K562 treated with DMSO at 1 percent for 24 hours (cell line): Measurements from ENCODE around the gene FITM1. TPM values are rescaled to one million over a fixed set of nuclear protein-coding genes. Genes with fewer than 3 reads are reported as not detected.

Experiments used
- total RNA-seq: library from RNA; unstranded; fragments of 300-600 nt; gene quantifications from 2 replicates; pipeline ENCODE4 v1.2.3, GENCODE V29; 2022; ENCODE audit warnings: low read depth; ENCODE audit not compliant: insufficient read depth

Gene FITM1
- 0.50 TPM in 1 of 2 replicates, not detected in the other for total RNA-seq

GRCh38 chr14:24130380-24130716, at the start of gene FITM1:
Gene FITM1, plus strand, starts transcription at chr14:24130659. Its CDS starts 905 bp downstream, at chr14:24131564.

GRCh38 chr14:24093901-24094840, 36.3 kb upstream of the FITM1 start, which contains the start of gene PCK2:
Gene PCK2, plus strand, starts transcription at chr14:24094311. Its CDS starts 95 bp downstream, at chr14:24094406.

GRCh38 chr14:24114532-24115421, 15.7 kb upstream of the FITM1 start, which contains the start of the genes DCAF11 and NRL:
Gene DCAF11, plus strand, starts transcription at chr14:24114777. Its CDS starts 818 bp downstream, at chr14:24115595.
Gene NRL, minus strand, starts transcription at chr14:24114949. Its CDS starts 32,101 bp downstream, at chr14:24082848.

GRCh38 chr14:24135834-24136683, 5.6 kb downstream of the FITM1 start, which contains the start of gene PSME1:
Gene PSME1, plus strand, starts transcription at chr14:24136194. Its CDS starts 69 bp downstream, at chr14:24136263.

GRCh38 chr14:24141097-24141880, 10.8 kb downstream of the FITM1 start, which contains the start of gene EMC9:
Gene EMC9, minus strand, starts transcription at chr14:24141591. Its CDS starts 287 bp downstream, at chr14:24141304.

GRCh38 chr14:24146453-24146977, 16.1 kb downstream of the FITM1 start, which contains the start of gene PSME2:
Gene PSME2, minus strand, starts transcription at chr14:24146610. Its CDS starts 29 bp downstream, at chr14:24146581.

GRCh38 chr14:24146978-24147760, 16.7 kb downstream of the FITM1 start, which contains the start of gene RNF31:
Gene RNF31, plus strand, starts transcription at chr14:24147498. Its CDS starts 201 bp downstream, at chr14:24147699.

GRCh38 chr14:24160850-24161804, 30.7 kb downstream of the FITM1 start, which contains the start of gene IRF9:
Gene IRF9, plus strand, starts transcription at chr14:24161265. Its CDS starts 880 bp downstream, at chr14:24162145.

GRCh38 chr14:24171422-24172260, 41.2 kb downstream of the FITM1 start, which contains the start of gene REC8:
Gene REC8, plus strand, starts transcription at chr14:24172080. Its CDS starts 473 bp downstream, at chr14:24172553.

Other genes with a start within 250 kb of the FITM1 start
- gene DHRS4, start 176.9 kb upstream of the FITM1 start, total RNA-seq = 35.2 and 36.2 TPM in 2 replicates
- gene DHRS4L2, start 141.7 kb upstream of the FITM1 start, total RNA-seq = 12.8 and 14.9 TPM in 2 replicates
- gene CARMIL3, start 78.7 kb upstream of the FITM1 start, total RNA-seq = 0.16 TPM in 1 of 2 replicates, not detected in the other
- gene CPNE6, start 59.1 kb upstream of the FITM1 start, total RNA-seq = not detected in 2 replicates
- 150 and 160 TPM in 2 replicates for gene PCK2, start 36.3 kb upstream of the FITM1 start, total RNA-seq
- 52.3 and 59.5 TPM in 2 replicates for gene DCAF11, start 15.9 kb upstream of the FITM1 start, total RNA-seq
- 1.6 and 2.8 TPM in 2 replicates for gene NRL, start 15.7 kb upstream of the FITM1 start, total RNA-seq
- 169 and 181 TPM in 2 replicates for gene PSME1, start 5.5 kb downstream of the FITM1 start, total RNA-seq
- gene EMC9, start 10.9 kb downstream of the FITM1 start, total RNA-seq = 55.6 TPM in 2 replicates
- 119 and 129 TPM in 2 replicates for gene PSME2, start 16.0 kb downstream of the FITM1 start, total RNA-seq
- gene RNF31, start 16.8 kb downstream of the FITM1 start, total RNA-seq = 34.5 and 41.7 TPM in 2 replicates
- gene IRF9, start 30.6 kb downstream of the FITM1 start, total RNA-seq = 11.9 and 14.2 TPM in 2 replicates
- 1.7 and 2.6 TPM in 2 replicates for gene REC8, start 41.4 kb downstream of the FITM1 start, total RNA-seq
- gene IPO4, start 58.2 kb downstream of the FITM1 start, total RNA-seq = 16.3 and 21.4 TPM in 2 replicates
- 22.1 and 25.4 TPM in 2 replicates for gene TM9SF1, start 64.8 kb downstream of the FITM1 start, total RNA-seq
- gene TSSK4, start 75.0 kb downstream of the FITM1 start, total RNA-seq = 0.96 TPM in 1 of 2 replicates, not detected in the other
- 63.2 and 63.8 TPM in 2 replicates for gene CHMP4A, start 82.8 kb downstream of the FITM1 start, total RNA-seq
- 16.9 and 17.9 TPM in 2 replicates for gene MDP1, start 85.4 kb downstream of the FITM1 start, total RNA-seq
- 144 and 171 TPM in 2 replicates for gene NEDD8, start 101.7 kb downstream of the FITM1 start, total RNA-seq
- 56.8 and 59.4 TPM in 2 replicates for gene GMPR2, start 102.3 kb downstream of the FITM1 start, total RNA-seq
- 21.0 and 28.8 TPM in 2 replicates for gene TINF2, start 112.0 kb downstream of the FITM1 start, total RNA-seq
- gene TGM1, start 132.5 kb downstream of the FITM1 start, total RNA-seq = 1.5 and 3.1 TPM in 2 replicates
- 24.9 and 28.0 TPM in 2 replicates for gene RABGGTA, start 140.9 kb downstream of the FITM1 start, total RNA-seq
- 41.0 and 43.3 TPM in 2 replicates for gene DHRS1, start 169.1 kb downstream of the FITM1 start, total RNA-seq
- 9.2 and 10.5 TPM in 2 replicates for gene NOP9, start 169.2 kb downstream of the FITM1 start, total RNA-seq
- gene CIDEB, start 177.3 kb downstream of the FITM1 start, total RNA-seq = not detected in 2 replicates
- gene LTB4R2, start 179.5 kb downstream of the FITM1 start, total RNA-seq = 5.2 and 5.8 TPM in 2 replicates
- 8.1 and 11.2 TPM in 2 replicates for gene LTB4R, start 180.8 kb downstream of the FITM1 start, total RNA-seq
- not detected in 2 replicates for gene ADCY4, start 204.4 kb downstream of the FITM1 start, total RNA-seq
- 0.35 and 0.89 TPM in 2 replicates for gene RIPK3, start 209.3 kb downstream of the FITM1 start, total RNA-seq
- 1.5 and 1.8 TPM in 2 replicates for gene NFATC4, start 237.5 kb downstream of the FITM1 start, total RNA-seq